Measurements from ENCODE around the gene ARHGAP12.

ARHGAP12 gene

DNA sequence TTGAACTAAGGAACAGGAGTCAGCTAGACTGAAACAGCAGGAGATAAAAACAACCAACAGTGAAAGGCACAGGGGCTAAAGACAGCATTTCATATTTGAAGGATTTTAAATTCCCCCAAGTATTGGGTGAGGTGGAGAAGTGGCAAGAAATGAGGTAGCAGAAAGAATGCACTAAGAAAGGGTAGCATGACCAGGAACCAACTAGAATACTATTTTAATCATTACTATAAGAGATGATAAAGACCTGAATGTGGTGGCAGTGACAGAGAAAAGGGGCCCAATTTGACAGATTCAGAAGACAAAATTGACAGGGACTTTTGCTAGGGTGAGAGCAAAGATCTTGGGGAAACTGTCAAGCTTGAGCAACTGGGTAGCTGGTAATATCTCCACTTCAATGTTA, 94.9 kb downstream of the ARHGAP12 start (continued):
- no peak for TF ChIP-seq INSM2 (tag by site-specific recombination; IDR thresholded peaks at IDR 0.05)
- no peak for TF ChIP-seq ZNF513 (tag by site-specific recombination; IDR thresholded peaks at IDR 0.05)

- TF ChIP-seq ZNF335 (tag by site-specific recombination; conservative IDR thresholded peaks at IDR 0.05) (no peak), ZXDB (tag by site-specific recombination; IDR thresholded peaks at IDR 0.05) (no peak), ZNF37A (tag by site-specific recombination; IDR thresholded peaks at IDR 0.05) (no peak), ZNF548 (tag by site-specific recombination; IDR thresholded peaks at IDR 0.05) (no peak), ZNF280C (tag by site-specific recombination; IDR thresholded peaks at IDR 0.05) (no peak), MZF1 (tag by site-specific recombination; IDR thresholded peaks at IDR 0.05; ENCODE audit: borderline replicate concordance) (no peak), ZSCAN18 (tag by site-specific recombination; IDR thresholded peaks at IDR 0.05) (no peak), SALL2 (tag by site-specific recombination; IDR thresholded peaks at IDR 0.05; ENCODE audit: borderline replicate concordance) (no peak), ZNF26 (tag by site-specific recombination; IDR thresholded peaks at IDR 0.05) (no peak), ZFP41 (tag by site-specific recombination; IDR thresholded peaks at IDR 0.05; ENCODE audit: borderline replicate concordance) (no peak), ZNF148 (tag by site-specific recombination; IDR thresholded peaks at IDR 0.05; ENCODE audit: borderline replicate concordance) (no peak), ZNF585B (tag by site-specific recombination; IDR thresholded peaks at IDR 0.05) (no peak), ZNF114 (tag by site-specific recombination; IDR thresholded peaks at IDR 0.05) (no peak), SCRT1 (tag by site-specific recombination; IDR thresholded peaks at IDR 0.05; ENCODE audit: borderline replicate concordance) (no peak), ZNF777 (tag by site-specific recombination; IDR thresholded peaks at IDR 0.05; ENCODE audit: borderline replicate concordance) (no peak), ZNF140 (tag by site-specific recombination; IDR thresholded peaks at IDR 0.05) (no peak), HOXC10 (CRISPR knock-in tag; IDR thresholded peaks at IDR 0.05) (no peak)
- TF ChIP-seq, protein P1, sequence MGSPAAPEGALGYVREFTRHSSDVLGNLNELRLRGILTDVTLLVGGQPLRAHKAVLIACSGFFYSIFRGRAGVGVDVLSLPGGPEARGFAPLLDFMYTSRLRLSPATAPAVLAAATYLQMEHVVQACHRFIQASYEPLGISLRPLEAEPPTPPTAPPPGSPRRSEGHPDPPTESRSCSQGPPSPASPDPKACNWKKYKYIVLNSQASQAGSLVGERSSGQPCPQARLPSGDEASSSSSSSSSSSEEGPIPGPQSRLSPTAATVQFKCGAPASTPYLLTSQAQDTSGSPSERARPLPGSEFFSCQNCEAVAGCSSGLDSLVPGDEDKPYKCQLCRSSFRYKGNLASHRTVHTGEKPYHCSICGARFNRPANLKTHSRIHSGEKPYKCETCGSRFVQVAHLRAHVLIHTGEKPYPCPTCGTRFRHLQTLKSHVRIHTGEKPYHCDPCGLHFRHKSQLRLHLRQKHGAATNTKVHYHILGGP (tag by site-specific recombination; IDR thresholded peaks at IDR 0.05): no peak
- Histone ChIP-seq H3K4me3 (ENCODE audit: low read depth, low read length) (no peak overlapping the region), H3K27ac (ENCODE audit: extremely low read depth, low read depth, low read length) (no peak overlapping the region), H3K4me1 (ENCODE audit: control insufficient read depth, insufficient read depth, low read length) (no peaks in the 10 kb centered on the region), H3K9me3 (ENCODE audit: control insufficient read depth, insufficient read depth, low read depth, low read length) (no peaks in the 10 kb centered on the region), H3K36me3 (ENCODE audit: control insufficient read depth in 2 of 2, insufficient read depth in 1 of 2, low read length in 2 of 2) (no peaks in the 10 kb centered on the region)
- ChIA-PET CTCF (interaction anchor here (0.6 to 0.7 kb wide), 3 partner anchors 224 to 1463 kb away, joined by 4 read pairs; no protein-coding TSS in a partner anchor), POLR2A (no interaction called here)
Observed at GRCh38 chr10:31832261-31832660, 96.4 kb downstream of the ARHGAP12 start.
